HL-60 (cell line): Measurements from ENCODE around the gene PCSK9.

ENCODE experiments used
- DNase-seq, 2 experiments: peaks; one replicate each; pipeline ENCODE4 v3.0.0-alpha.2; 2010 to 2020; ENCODE audit warnings: low read depth in 1 of 2, low spot score in 1 of 2
- H3K27ac ChIP-seq: fragments of 250-450 bp; sonication (Bioruptor Pico); replicated peaks from 2 replicates; pipeline ENCODE4 v1.5.1; 2020; ENCODE audit warnings: mild to moderate bottlenecking, moderate library complexity
- H3K27me3 ChIP-seq: fragments of 250-450 bp; sonication (Bioruptor Pico); 2 replicates; pipeline ENCODE4 v1.5.1; 2021; ENCODE audit warnings: mild to moderate bottlenecking, moderate library complexity; ENCODE audit not compliant: insufficient read depth, poor library complexity, severe bottlenecking
- H3K4me3 ChIP-seq: replicated peaks from 2 replicates; pipeline ENCODE4 v1.5.1; 2011; ENCODE audit warnings: mild to moderate bottlenecking, control low read depth, low read length; ENCODE audit not compliant: insufficient read depth
- CTCF ChIP-seq: IDR thresholded peaks from one replicate; pipeline ENCODE4 v1.5.1; 2011; ENCODE audit warnings: low read length, control low read depth, inconsistent platforms; ENCODE audit not compliant: insufficient read depth
- GABPA ChIP-seq: IDR thresholded peaks from 2 replicates; pipeline ENCODE4 v1.6.1; 2012; ENCODE audit warnings: low read depth
- POLR2AphosphoS5 ChIP-seq: IDR thresholded peaks from 2 replicates; pipeline ENCODE4 v1.6.1; 2012; ENCODE audit warnings: low read depth
- REST ChIP-seq: IDR thresholded peaks from 2 replicates; pipeline ENCODE4 v1.6.1; 2012; ENCODE audit warnings: low read depth; ENCODE audit not compliant: insufficient replicate concordance
- SPI1 ChIP-seq: IDR thresholded peaks from 2 replicates; pipeline ENCODE4 v1.6.1; 2012; ENCODE audit warnings: low read depth, mild to moderate bottlenecking, borderline replicate concordance

PCSK9 gene

GRCh38 chr1:55057270-55057955, 18.1 kb downstream of the PCSK9 start:
- Histone ChIP-seq H3K4me3 (no peak overlapping the region), H3K27me3 (no peaks in the 10 kb centered on the region), H3K27ac (no peak overlapping the region)
- no peak for TF ChIP-seq REST
- no peak for TF ChIP-seq SPI1
- no peak for TF ChIP-seq GABPA
- TF ChIP-seq CTCF, result no peak
- TF ChIP-seq POLR2AphosphoS5, result no peak
- no peak for DNase-seq

- TF ChIP-seq REST, result no peak
- no peak for TF ChIP-seq POLR2AphosphoS5
- TF ChIP-seq CTCF, result no peak
- TF ChIP-seq GABPA, result no peak
- TF ChIP-seq SPI1, result no peak
- Histone ChIP-seq H3K27ac (no peak overlapping the region), H3K4me3 (no peak overlapping the region), H3K27me3 (no peaks in the 10 kb centered on the region)
- no peak for DNase-seq
Measured at GRCh38 chr1:55057956-55058298, 18.6 kb downstream of the PCSK9 start.

GRCh38 chr1:55059302-55060132, 20.2 kb downstream of the PCSK9 start:
- no peak overlapping the region for H3K27ac ChIP-seq
- no peak for DNase-seq
- no peaks in the 10 kb centered on the region for H3K27me3 ChIP-seq
- no peak overlapping the region for H3K4me3 ChIP-seq
- no peak for TF ChIP-seq GABPA
- no peak for TF ChIP-seq POLR2AphosphoS5
- TF ChIP-seq SPI1, result no peak
- no peak for TF ChIP-seq REST
- TF ChIP-seq CTCF, result no peak
